GM12873 (cell line): Measurements from ENCODE around the gene SCAPER.

ENCODE experiments used
- CTCF ChIP-seq: IDR thresholded peaks from 2 replicates; pipeline ENCODE4 v1.5.1; 2012; ENCODE audit warnings: low read depth, mild to moderate bottlenecking, moderate library complexity, low read length, control low read depth; ENCODE audit not compliant: insufficient read depth; ENCODE audit errors: missing control alignments

The SCAPER gene

GRCh38 chr15:76555247-76555646 lies 349.9 kb downstream of the SCAPER start:
- no peak for TF ChIP-seq CTCF

GRCh38 chr15:76553564-76553963 lies 351.6 kb downstream of the SCAPER start:
- TF ChIP-seq CTCF = no peak

GRCh38 chr15:76553102-76553501 lies 352.0 kb downstream of the SCAPER start:
- no peak for TF ChIP-seq CTCF

GRCh38 chr15:76546805-76547204 lies 358.3 kb downstream of the SCAPER start:
- TF ChIP-seq CTCF = no peak

GRCh38 chr15:76533995-76534394 lies 371.1 kb downstream of the SCAPER start:
- no peak for TF ChIP-seq CTCF

GRCh38 chr15:76533060-76533820 lies 371.9 kb downstream of the SCAPER start:
- TF ChIP-seq CTCF = no peak

GRCh38 chr15:76529911-76530310 lies 375.2 kb downstream of the SCAPER start:
- no peak for TF ChIP-seq CTCF
